HL-60 (cell line): ENCODE measurements around the gene PLRG1.
A peak's percentile ranks its signal among the peaks of the same experiment; 100 is the strongest.

ENCODE experiments used
- DNase-seq, 2 experiments: peaks; one replicate each; pipeline ENCODE4 v3.0.0-alpha.2; 2010 to 2020; ENCODE audit warnings: low read depth in 1 of 2, low spot score in 1 of 2
- H3K27ac ChIP-seq: fragments of 250-450 bp; sonication (Bioruptor Pico); replicated peaks from 2 replicates; pipeline ENCODE4 v1.5.1; 2020; ENCODE audit warnings: mild to moderate bottlenecking, moderate library complexity
- H3K27me3 ChIP-seq: fragments of 250-450 bp; sonication (Bioruptor Pico); 2 replicates; pipeline ENCODE4 v1.5.1; 2021; ENCODE audit warnings: mild to moderate bottlenecking, moderate library complexity; ENCODE audit not compliant: insufficient read depth, poor library complexity, severe bottlenecking
- H3K4me3 ChIP-seq: replicated peaks from 2 replicates; pipeline ENCODE4 v1.5.1; 2011; ENCODE audit warnings: mild to moderate bottlenecking, control low read depth, low read length; ENCODE audit not compliant: insufficient read depth
- GABPA ChIP-seq: IDR thresholded peaks from 2 replicates; pipeline ENCODE4 v1.6.1; 2012; ENCODE audit warnings: low read depth
- POLR2AphosphoS5 ChIP-seq: IDR thresholded peaks from 2 replicates; pipeline ENCODE4 v1.6.1; 2012; ENCODE audit warnings: low read depth
- SPI1 ChIP-seq: IDR thresholded peaks from 2 replicates; pipeline ENCODE4 v1.6.1; 2012; ENCODE audit warnings: low read depth, mild to moderate bottlenecking, borderline replicate concordance
- TF ChIP-seq, protein P1 (sequence below): IDR thresholded peaks from one replicate; pipeline ENCODE4 v1.5.1; 2011; ENCODE audit warnings: low read length, control low read depth, inconsistent platforms; ENCODE audit not compliant: insufficient read depth
- TF ChIP-seq, protein P2 (sequence below): IDR thresholded peaks from 2 replicates; pipeline ENCODE4 v1.6.1; 2012; ENCODE audit warnings: low read depth; ENCODE audit not compliant: insufficient replicate concordance

The PLRG1 gene

DNA sequence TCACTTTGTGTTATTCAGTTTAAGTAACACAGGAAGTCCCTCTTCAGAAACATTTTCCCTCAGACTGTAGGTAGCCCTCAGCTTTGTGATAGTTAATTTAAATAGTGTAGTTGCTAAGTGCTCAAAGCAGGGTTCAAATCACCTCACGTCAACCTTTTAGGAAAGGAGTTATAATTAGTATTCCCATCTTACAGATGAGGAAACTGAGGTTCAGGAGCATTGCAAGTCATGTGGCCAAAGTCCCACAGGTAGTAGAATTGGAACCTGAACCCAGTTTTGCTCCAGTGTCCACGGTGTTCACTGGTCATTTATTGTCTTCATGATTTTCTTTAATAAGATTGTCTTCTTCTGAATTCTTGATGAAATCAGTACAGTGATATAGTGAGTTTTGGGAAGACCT lies 54.3 kb downstream of the PLRG1 start:
- TF ChIP-seq SPI1 (no peak), GABPA (no peak)
- TF ChIP-seq, protein P1, sequence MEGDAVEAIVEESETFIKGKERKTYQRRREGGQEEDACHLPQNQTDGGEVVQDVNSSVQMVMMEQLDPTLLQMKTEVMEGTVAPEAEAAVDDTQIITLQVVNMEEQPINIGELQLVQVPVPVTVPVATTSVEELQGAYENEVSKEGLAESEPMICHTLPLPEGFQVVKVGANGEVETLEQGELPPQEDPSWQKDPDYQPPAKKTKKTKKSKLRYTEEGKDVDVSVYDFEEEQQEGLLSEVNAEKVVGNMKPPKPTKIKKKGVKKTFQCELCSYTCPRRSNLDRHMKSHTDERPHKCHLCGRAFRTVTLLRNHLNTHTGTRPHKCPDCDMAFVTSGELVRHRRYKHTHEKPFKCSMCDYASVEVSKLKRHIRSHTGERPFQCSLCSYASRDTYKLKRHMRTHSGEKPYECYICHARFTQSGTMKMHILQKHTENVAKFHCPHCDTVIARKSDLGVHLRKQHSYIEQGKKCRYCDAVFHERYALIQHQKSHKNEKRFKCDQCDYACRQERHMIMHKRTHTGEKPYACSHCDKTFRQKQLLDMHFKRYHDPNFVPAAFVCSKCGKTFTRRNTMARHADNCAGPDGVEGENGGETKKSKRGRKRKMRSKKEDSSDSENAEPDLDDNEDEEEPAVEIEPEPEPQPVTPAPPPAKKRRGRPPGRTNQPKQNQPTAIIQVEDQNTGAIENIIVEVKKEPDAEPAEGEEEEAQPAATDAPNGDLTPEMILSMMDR: no peak
- Histone ChIP-seq H3K4me3 (no peak overlapping the region), H3K27me3 (peaks cover 29% of the 10 kb centered on the region), H3K27ac (no peak overlapping the region)
- DNase-seq: no peak

DNA sequence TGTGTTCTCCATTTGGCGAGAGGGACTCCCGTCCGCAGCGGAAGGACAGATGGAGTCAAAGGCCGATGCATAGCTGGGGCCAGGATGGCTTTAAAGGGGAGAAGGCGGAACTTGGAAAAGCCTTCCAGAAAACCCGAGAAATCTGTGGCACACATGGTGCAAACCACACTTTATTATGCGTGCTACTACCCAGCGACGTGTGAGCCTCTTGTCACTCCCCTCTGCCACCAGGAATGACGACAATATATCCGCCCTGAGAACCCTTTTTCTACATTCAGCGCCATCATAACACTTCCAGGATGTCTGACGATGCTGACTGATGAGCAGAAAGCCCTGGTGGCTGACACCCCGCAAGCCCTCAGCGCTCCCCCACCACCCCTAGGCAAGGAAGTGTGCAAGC lies 57.9 kb downstream of the PLRG1 start:
- Histone ChIP-seq H3K27me3 (peaks cover 35% of the 10 kb centered on the region), H3K4me3 (no peak overlapping the region), H3K27ac (no peak overlapping the region)
- TF ChIP-seq GABPA: no peak
- no peak for TF ChIP-seq SPI1
- TF ChIP-seq, protein P2, sequence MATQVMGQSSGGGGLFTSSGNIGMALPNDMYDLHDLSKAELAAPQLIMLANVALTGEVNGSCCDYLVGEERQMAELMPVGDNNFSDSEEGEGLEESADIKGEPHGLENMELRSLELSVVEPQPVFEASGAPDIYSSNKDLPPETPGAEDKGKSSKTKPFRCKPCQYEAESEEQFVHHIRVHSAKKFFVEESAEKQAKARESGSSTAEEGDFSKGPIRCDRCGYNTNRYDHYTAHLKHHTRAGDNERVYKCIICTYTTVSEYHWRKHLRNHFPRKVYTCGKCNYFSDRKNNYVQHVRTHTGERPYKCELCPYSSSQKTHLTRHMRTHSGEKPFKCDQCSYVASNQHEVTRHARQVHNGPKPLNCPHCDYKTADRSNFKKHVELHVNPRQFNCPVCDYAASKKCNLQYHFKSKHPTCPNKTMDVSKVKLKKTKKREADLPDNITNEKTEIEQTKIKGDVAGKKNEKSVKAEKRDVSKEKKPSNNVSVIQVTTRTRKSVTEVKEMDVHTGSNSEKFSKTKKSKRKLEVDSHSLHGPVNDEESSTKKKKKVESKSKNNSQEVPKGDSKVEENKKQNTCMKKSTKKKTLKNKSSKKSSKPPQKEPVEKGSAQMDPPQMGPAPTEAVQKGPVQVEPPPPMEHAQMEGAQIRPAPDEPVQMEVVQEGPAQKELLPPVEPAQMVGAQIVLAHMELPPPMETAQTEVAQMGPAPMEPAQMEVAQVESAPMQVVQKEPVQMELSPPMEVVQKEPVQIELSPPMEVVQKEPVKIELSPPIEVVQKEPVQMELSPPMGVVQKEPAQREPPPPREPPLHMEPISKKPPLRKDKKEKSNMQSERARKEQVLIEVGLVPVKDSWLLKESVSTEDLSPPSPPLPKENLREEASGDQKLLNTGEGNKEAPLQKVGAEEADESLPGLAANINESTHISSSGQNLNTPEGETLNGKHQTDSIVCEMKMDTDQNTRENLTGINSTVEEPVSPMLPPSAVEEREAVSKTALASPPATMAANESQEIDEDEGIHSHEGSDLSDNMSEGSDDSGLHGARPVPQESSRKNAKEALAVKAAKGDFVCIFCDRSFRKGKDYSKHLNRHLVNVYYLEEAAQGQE: no peak
- no peak for TF ChIP-seq POLR2AphosphoS5
- TF ChIP-seq, protein P1: no peak
- no peak for DNase-seq

DNA sequence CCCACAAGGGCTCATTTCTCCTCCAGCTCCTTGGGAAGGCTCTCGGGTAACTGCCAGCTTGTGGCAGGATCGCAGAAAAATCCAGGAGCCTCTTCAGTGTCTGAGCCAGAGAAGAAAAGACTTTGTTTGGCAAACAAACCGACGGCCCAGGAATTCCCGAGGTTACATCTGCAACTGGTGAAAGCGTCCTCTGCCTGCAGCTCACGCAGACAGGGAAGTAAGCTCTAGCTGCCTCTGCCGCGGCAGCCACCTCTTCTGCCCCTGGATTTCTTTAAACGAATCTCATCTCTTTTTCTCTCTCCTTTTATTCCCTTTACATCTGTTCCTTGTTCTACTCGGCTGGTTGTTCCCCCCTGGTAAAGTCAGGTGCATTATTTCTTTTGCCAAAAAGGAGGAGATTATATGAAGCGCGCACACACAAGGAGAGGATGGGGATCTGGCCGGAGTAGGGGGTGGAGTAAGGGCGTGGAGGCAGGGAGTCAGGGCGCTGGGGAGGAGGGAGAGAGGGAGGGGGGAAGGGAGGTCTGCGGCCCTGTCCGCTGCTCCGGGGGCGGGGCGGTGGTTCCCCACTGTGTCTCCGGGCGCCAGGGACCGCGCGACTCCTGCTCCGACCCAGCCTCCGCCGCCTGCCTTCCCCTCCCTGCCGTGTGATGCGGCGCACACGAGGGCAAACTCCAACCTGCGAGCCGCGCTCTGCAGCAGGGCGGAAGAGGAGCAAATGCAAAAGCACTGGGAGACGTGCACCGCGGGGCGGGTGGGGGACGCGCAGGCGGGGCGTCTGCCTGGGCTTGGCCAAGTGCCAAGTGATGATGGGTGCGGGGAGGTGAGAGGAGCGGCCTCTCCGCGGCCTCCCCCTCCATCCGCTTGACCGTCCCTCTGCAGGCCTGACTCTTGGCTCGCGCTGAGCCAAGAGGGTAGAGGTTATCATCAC lies 58.6 kb downstream of the PLRG1 start, which contains the start of gene DCHS2:
TSS of gene DCHS2 (minus strand) at position 459 of the 931 bp plus-strand sequence. CDS start at position 15, 444 bp downstream.
- Histone ChIP-seq H3K4me3 (peak within 1 kb of the TSS; percentile 5; the same call in 1 of the 2 replicates), H3K27me3 (peaks cover 35% of the 10 kb centered on the region), H3K27ac (no peak within 1 kb of the TSS)
- TF ChIP-seq GABPA: no peak
- TF ChIP-seq SPI1: no peak
- no peak for TF ChIP-seq POLR2AphosphoS5
- TF ChIP-seq, protein P2: no peak
- TF ChIP-seq, protein P1: no peak
- DNase-seq: no peak
